ENCODE data around the gene CBX3.

DNA sequence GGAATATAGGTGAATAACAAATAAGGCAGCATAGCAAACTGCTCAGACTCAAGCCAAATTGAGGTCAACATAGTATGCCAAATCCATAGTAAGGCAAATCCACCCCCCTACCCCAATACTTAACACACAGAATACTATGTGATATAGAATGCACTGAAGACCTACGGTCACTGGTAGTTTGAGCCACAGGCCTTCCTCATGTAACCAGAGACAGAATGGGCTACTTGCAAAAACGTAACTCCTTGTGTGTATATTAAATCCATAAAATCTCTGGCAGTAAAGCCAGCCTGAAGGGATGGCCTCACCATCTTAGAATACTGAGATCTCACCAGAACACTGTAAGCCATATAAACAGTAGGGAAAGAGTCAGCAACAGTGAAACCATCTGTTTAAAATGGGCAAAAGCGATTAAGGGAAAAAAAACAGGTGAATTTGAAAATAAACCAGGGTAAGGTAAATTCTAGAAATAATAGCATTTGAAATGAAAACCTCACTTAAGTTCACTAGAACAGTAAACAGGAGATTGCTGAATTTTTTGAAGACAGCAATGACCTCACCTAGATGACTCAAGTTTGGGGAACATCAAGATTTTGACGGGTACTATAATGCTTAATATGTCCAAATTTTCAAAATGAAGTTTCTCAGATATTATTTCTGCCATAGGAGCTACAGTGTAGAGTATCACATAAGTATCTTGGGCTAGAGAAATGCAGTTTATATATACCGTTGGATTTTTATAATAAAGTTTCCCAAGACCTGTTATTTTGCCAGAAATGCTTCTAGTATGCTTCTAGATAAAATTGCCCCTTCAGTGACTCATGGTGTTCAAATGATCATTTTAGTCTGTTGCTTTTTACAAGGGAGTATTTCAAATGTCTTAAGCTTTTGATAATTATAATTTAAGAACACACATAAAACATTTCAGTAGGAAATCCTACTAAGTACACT is 14.9 kb upstream of the CBX3 start:
- TF ChIP-seq, protein P1, sequence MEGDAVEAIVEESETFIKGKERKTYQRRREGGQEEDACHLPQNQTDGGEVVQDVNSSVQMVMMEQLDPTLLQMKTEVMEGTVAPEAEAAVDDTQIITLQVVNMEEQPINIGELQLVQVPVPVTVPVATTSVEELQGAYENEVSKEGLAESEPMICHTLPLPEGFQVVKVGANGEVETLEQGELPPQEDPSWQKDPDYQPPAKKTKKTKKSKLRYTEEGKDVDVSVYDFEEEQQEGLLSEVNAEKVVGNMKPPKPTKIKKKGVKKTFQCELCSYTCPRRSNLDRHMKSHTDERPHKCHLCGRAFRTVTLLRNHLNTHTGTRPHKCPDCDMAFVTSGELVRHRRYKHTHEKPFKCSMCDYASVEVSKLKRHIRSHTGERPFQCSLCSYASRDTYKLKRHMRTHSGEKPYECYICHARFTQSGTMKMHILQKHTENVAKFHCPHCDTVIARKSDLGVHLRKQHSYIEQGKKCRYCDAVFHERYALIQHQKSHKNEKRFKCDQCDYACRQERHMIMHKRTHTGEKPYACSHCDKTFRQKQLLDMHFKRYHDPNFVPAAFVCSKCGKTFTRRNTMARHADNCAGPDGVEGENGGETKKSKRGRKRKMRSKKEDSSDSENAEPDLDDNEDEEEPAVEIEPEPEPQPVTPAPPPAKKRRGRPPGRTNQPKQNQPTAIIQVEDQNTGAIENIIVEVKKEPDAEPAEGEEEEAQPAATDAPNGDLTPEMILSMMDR (IDR thresholded peaks at IDR 0.05; ENCODE audit: insufficient read depth, low read length, poor library complexity, severe bottlenecking) = no peak
- no peak for TF ChIP-seq EZH2phosphoT487 (conservative IDR thresholded peaks at IDR 0.05; ENCODE audit: low read length)

Data from SU-DHL-6 (cell line).